NCI-H2171 (cell line): ENCODE measurements around the gene CACNA1B.

Source experiments
- DNase-seq: peaks from one replicate; lab custom pipeline; 2025; lab: John Stamatoyannopoulos, UW

CACNA1B gene

DNA sequence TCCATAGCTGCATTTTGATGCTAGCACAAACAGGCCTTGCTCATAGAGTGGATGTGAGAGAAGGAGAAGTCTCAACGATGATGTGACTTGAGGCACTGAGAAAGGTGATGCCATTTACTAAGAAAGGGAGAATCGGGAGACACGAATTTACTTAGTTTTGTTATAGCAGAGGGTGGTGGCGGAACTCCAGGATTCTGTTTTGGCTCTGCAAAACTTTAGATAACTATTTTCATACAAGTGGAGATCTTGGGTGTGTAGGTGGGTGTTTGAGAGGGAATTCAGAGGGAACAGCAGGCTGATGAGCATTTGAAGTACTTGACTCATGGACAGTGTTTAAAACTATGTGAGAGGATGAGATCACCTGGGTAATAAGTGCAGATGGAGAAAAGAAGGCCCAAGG lies 43.2 kb downstream of the CACNA1B start:
- DNase-seq, result no peak

DNA sequence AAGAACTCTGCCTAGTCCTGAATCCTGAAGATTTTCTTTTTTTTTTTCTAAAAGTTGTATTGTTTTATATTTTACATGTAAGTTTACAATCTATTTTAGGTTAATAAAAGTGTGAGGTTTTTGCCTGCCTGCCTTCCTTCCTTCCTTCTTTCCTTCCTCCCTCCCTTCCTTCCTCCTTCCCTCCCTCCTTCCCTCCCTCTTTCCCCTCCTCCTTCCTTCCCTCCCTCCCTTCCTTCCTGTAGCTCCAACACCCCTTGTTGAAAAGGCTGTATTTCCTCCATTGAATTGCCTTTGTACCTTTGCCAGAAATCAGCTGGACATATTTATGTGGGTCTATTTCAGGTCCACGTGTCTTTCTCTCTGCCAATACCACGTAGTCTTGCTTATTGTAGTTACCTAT lies 46.6 kb downstream of the CACNA1B start:
- no peak for DNase-seq

DNA sequence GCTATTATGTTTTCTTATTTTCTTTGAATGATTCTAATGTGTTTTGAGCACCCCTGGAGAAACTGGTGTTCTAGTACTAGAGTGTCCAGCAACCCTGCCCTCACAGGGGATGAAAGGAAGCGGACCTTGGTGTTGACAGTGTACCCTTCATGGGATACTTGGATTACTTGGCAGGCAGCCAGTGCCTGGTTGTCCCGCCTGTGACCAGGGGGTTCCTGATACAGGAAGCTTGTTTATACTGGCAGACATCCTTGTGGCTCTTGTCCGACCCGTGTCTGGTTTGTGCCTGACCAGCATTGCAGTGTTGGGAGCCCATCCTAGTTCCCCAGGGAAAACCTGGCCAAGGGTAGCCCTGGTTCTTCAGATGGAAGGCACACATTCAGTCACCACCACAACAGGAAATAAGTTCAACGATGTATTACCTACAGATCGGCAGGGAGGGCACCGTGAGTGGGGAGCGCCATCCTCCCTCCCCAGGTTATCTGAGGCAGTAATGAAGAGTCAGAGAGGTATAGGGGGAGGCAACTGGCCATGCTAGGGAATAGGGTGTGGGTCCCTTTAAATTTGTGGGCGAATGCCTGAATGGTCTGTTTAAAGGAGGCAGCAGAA lies 47.3 kb downstream of the CACNA1B start:
- no peak for DNase-seq

- no peak for DNase-seq
Observed at GRCh38 chr9:137943655-137944054, 66.1 kb downstream of the CACNA1B start.

- DNase-seq, result no peak
Observed at GRCh38 chr9:137945581-137945980, 68.0 kb downstream of the CACNA1B start.

- no peak for DNase-seq
Observed at GRCh38 chr9:137946993-137947392, 69.4 kb downstream of the CACNA1B start.

DNA sequence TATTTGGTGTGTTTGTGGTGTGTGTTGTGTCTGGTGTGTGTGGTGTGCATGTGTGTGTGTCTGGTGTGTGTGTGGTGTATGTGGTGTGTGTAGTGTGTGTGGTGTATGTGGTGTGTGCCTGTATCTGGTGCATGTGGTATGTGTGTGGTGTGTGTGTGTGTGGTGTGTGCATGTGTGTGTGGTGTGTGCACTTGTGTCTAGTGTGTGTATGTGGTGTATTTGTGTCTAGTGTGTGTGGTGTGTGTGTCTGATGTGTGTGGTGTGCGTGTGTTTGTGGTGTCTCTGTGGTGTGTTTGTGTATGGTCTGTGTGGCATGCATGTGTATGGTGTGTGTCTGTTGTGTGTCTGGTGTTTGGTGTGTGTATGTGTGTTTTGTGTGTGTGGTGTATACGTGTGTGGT lies 71.1 kb downstream of the CACNA1B start:
- DNase-seq, result no peak

GRCh38 chr9:137949260-137949659 lies 71.7 kb downstream of the CACNA1B start:
- DNase-seq, result no peak

- no peak for DNase-seq
Observed at GRCh38 chr9:137951107-137951506, 73.5 kb downstream of the CACNA1B start.

DNA sequence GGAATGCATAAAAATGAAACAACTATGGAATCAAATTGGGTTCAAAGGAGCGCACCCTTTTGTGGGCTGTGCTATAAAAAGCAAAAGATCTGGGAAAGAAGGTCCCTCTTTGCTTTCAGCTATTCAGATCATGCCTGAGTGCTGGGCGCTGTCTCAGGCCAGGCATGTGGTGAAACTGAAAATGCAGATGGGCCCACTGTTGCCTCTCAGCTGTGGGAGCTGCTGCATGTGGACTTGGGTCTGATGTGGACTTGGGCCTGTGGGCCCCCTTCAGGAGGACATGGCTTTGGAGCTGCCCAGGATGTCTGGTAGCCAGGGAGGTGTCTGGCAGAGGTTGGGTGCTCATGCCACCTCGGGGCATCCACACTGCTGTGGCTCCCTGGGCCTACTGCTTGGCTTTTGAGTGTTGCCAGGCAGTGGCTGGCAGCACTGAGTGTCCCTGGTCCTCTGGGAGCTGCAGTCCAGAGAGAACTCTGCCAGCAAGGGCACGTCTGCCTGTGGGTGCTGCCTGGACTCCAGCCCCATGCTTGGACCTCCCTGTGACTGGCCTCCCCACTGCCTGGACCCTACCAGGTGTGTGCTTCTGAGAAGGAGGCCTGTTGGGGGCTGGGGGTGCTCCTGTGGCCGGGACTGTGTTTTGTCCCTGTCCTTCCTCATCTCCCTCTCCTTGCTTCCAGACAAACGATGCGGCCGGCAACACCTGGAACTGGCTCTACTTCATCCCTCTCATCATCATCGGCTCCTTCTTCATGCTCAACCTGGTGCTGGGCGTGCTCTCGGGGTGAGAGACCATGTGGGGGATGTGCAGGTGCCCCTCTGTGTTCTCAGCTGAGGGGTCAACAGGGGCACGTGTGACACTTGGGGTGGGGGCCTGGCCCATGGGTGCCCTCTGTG lies 74.3 kb downstream of the CACNA1B start:
- no peak for DNase-seq

DNA sequence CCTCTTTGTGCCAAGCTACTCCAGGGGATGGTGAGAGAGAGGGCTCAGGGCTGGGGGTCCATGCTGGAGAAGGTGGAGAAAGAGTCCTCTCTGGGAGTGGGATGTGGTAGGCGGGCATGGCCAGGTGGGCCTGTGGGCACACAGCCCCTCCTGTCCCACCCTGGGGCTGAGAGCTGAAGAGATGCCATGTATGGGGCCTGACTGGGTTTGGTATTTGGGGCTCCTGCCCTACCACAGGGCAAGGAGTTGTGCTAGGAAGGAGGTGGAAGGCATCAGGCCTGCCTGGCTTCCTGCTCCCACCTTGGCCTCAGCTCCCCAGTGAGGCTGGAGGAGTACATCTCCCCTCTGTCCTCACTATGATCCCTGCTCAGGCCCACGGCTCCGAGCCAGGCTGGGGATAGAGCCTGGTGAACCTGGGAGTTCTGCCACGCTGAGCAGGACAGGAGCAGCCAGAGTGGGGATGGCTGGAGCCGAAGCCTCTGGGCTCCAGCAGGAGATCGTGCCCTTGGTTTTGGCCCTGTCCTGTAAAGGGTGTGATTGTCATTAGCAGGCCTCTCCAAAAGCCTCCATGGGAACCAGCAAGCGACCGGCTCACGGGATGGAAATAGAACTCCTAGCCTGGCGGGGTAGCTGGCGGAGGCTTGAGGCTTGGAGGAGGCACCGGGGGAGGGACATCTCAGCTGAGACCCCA lies 75.5 kb downstream of the CACNA1B start:
- DNase-seq, result no peak

DNA sequence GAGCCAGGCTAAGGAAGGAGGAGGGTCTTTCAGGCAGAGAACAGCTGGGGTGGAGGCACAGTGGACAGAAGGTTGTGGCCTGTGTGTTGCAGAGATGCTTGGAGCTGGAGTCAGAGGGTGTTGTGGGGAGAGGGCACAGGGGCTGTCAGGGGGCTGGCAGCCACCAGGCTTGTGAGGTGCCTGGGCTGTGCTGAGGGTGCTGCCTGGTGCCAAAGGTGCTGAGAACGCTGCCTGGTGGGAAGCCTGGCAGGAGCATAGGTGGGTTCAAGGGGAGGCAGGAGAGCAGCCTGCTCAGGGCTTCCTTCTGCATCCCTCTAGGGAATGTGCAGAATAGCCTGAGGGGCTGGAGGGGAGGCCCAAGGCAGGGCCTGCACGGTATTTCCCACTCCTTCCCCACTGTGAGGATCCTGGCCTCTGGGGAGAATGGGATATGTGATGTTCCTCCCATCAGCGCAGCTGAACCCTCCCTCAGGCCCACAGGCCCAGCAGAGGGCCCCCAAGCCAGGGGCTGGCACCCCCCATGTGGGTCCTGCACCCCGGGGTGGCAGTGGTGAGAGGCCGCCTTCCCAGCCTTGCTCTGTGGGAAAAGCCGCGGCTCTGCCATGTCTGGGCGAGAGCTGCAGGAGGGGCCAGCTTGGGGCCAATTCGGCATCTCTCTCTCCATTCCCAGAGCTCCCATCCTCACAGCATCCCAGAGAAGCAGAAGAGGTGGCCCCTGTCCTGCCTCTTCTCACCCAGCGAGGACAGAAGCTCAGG lies 76.3 kb downstream of the CACNA1B start:
- no peak for DNase-seq

- DNase-seq, result no peak
Observed at GRCh38 chr9:137955224-137955570, 77.6 kb downstream of the CACNA1B start.

- no peak for DNase-seq
Observed at GRCh38 chr9:137955586-137955985, 78.0 kb downstream of the CACNA1B start.

GRCh38 chr9:137956039-137956438 lies 78.5 kb downstream of the CACNA1B start:
- no peak for DNase-seq

DNA sequence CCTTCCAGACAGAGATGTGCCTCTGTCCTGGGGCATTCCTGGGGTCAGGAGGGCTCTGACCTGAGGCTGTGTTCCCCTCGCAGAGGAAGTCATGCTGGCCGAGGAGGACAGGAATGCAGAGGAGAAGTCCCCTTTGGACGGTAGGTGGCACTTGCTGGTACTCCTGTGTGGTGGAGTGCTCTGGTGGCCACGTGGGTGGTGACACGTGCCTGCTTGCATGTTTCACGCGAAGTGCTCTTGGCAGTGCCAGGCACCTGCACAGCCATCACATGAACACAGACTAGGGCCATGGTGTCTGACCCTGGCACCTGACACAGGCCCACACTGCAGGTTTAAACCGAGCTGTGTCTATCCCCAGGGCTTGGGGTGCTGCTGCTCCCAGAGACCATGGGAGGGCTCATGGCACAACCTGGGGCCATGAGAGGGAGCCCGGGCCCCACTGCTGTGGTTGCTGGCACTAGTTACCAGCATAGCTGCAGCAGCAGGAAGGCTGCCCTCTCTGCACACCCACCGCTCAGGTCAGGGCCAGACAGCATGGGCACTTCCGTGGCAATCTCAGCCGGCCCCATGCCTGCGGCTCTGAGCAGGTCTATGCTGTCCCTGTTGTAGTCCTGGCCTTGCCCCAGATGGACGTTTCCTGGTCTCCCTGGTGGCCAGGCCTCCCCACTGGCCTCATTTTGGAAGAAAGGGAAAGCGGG lies 79.3 kb downstream of the CACNA1B start:
- no peak for DNase-seq

- no peak for DNase-seq
Observed at GRCh38 chr9:137959641-137960411, 82.2 kb downstream of the CACNA1B start.

GRCh38 chr9:137960496-137960895 lies 82.9 kb downstream of the CACNA1B start:
- DNase-seq, result no peak

GRCh38 chr9:137963525-137963924 lies 85.9 kb downstream of the CACNA1B start:
- DNase-seq, result no peak

- DNase-seq, result no peak
Observed at GRCh38 chr9:137965177-137965795, 87.7 kb downstream of the CACNA1B start.
